DMS79 treated with DMSO at 0.1 percent for 48 hours (cell line): ENCODE data around the gene RNF145.
A peak's percentile ranks its signal among the peaks of the same experiment; 100 is the strongest.
"Not testable (repeated sequence)": the region's sequence is repeated elsewhere in the genome, so short reads cannot be mapped to it uniquely, and the experiment has no call there.

ENCODE experiments used
- DNase-seq: peaks from one replicate; lab custom pipeline; 2025; lab: John Stamatoyannopoulos, UW

RNF145 gene

GRCh38 chr5:159209438-159210209 is at the start of gene RNF145:
Gene RNF145, minus strand, starts transcription at chr5:159209553. Its CDS starts 5,936 bp downstream, at chr5:159203617.
- DNase-seq, result peak; percentile 36

GRCh38 chr5:159258361-159258760 is 49.0 kb upstream of the RNF145 start:
- no peak for DNase-seq

- DNase-seq, result no peak
These were observed 48.4 kb upstream of the RNF145 start for GRCh38 chr5:159257629-159258283.

- DNase-seq, result no peak
These were observed 47.7 kb upstream of the RNF145 start for GRCh38 chr5:159257007-159257406.

- DNase-seq, result no peak
These were observed 42.8 kb upstream of the RNF145 start for GRCh38 chr5:159252195-159252594.

GRCh38 chr5:159249158-159249557 is 39.8 kb upstream of the RNF145 start:
- no peak for DNase-seq

GRCh38 chr5:159244890-159245289 is 35.5 kb upstream of the RNF145 start:
- no peak for DNase-seq

GRCh38 chr5:159244163-159244562 is 34.8 kb upstream of the RNF145 start:
- no peak for DNase-seq

- no peak for DNase-seq
These were observed 34.0 kb upstream of the RNF145 start for GRCh38 chr5:159243385-159243784.

- no peak for DNase-seq
These were observed 33.3 kb upstream of the RNF145 start for GRCh38 chr5:159242656-159243055.

- DNase-seq, result no peak
These were observed 32.7 kb upstream of the RNF145 start for GRCh38 chr5:159241946-159242552.

- DNase-seq, result no peak
These were observed 31.0 kb upstream of the RNF145 start for GRCh38 chr5:159240301-159240870.

GRCh38 chr5:159235871-159236520 is 26.6 kb upstream of the RNF145 start:
- not testable (repeated sequence) for DNase-seq

- DNase-seq, result no peak
These were observed 21.8 kb upstream of the RNF145 start for GRCh38 chr5:159231167-159231566.

- no peak for DNase-seq
These were observed 21.3 kb upstream of the RNF145 start for GRCh38 chr5:159230657-159231056.

- not testable (repeated sequence) for DNase-seq
These were observed 18.7 kb upstream of the RNF145 start for GRCh38 chr5:159228097-159228496.

- no peak for DNase-seq
These were observed 18.1 kb upstream of the RNF145 start for GRCh38 chr5:159227452-159227851.

- no peak for DNase-seq
These were observed 17.1 kb upstream of the RNF145 start for GRCh38 chr5:159226451-159226850.

GRCh38 chr5:159224471-159224870 is 15.1 kb upstream of the RNF145 start:
- DNase-seq, result no peak

- DNase-seq, result no peak
These were observed 14.1 kb upstream of the RNF145 start for GRCh38 chr5:159223469-159223868.

- no peak for DNase-seq
These were observed 10.9 kb upstream of the RNF145 start for GRCh38 chr5:159220206-159220605.

GRCh38 chr5:159218595-159219023 is 9.3 kb upstream of the RNF145 start:
- no peak for DNase-seq
